NCI-H1417 treated with DMSO at 0.1 percent for 48 hours (cell line): ENCODE results near the gene GRIK4.
A peak's percentile ranks its signal among the peaks of the same experiment; 100 is the strongest.

Source experiments
- DNase-seq: peaks from one replicate; lab custom pipeline; 2025; lab: John Stamatoyannopoulos, UW

The GRIK4 gene

DNA sequence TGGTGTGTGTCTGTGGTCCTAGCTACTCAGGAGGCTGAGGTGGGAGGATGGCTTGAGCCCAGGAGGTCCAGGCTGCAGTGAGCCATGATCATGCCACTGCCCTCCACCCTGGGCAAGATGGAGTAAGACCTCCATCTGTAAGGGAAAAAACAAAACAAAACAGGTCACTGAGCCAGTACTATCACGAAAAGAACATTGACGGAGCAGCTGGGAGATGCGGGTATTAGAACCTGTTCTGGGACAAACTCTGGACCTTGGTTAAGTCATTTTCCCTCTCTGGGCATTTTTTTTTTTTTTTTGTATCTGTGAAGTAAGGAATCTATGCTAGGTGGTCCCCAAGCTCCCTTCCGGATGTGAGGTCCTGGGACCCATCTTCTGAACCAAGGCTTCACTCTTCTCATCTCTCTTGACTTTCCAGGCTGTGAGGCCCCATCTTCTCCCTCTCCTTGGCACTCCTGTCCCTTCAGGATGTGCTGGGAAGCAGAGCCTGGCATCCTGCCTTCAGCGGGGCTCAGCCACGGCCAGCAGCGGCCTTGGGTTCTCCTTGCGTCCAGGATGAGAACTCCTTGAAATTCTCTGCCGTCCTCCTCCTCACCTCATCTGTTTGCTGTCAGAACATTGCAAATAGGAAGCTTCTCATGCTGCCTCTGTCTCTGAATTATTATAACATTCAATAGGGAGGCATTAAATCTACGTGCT lies 130.8 kb downstream of the GRIK4 start:
- no peak for DNase-seq

DNA sequence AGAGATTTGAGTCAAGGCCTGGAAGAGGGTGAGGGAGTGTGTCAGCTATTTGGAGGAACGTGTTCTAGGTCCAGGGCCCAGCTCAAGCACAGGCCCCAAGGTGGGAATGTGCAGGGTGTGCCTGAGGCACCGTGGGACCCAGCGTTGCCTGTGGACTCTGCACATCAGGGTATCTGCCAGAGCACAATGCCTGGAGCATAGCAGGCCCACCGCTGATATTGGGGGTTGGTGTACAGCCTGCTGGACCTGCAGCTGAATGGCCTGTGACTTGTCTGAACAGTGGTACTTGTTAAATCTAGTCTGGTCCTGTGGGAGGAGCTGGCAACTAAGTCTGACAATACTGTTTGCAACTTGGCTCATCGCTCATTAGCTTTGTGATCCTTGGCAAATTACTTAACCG lies 131.7 kb downstream of the GRIK4 start:
- DNase-seq, result no peak

DNA sequence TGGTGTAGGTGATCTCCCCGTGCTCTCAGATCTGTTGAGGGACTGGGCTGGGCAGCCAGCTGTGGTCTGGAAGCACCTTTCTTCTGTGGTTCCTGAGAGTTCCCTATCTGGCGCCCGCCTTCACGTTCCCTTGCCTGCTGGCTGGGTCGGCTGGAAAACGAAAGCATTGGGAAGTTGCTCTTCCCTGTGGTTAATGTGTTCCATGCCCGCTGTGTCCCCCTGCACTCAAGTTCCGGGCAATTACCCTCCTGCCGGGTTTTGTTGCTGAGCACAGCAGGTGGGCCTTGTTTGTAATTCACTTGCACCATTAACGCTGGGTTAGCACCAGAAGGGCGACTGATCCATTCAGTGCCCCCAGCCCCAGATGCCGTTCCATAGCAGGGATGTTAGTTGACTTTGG lies 134.1 kb downstream of the GRIK4 start:
- DNase-seq, result peak; percentile 71

DNA sequence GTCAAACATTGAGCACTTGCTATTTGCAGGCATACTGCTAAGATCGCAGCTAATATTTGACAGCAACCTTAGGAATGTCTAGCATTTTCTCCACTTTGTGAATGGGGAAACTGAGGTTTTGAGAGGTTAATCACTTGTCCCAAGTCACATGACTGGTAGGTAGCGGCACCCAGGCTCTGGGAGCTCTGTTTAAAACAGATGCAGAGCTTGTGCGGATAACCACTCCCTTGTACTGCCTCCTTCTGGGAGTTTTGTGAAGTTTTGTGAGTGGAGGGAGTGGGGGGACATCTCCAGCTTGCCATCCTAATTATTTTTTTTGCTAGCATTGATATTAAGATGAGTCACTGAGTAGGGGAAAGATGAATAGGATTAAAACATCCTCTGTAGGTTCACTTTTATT lies 134.7 kb downstream of the GRIK4 start:
- no peak for DNase-seq

DNA sequence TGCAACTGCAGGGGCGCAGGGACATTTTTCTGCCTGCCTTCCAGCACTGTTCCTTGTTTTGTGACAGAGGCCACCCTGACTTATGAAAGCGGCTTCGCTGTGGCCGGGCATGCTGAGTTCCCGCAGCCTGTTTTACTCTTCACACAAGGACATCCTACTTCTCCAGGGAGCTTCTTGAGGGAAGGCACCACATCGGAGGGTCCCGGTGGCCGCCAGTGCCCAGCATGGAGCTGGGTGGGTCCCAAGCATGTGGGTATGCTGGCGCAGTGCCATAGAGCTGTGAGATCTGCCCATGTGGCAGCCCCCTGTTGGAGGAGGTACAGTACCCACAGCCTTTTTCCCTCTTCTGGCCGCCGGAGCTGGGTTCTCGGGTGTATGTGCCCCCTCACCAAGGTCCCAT lies 136.1 kb downstream of the GRIK4 start:
- DNase-seq, result no peak

DNA sequence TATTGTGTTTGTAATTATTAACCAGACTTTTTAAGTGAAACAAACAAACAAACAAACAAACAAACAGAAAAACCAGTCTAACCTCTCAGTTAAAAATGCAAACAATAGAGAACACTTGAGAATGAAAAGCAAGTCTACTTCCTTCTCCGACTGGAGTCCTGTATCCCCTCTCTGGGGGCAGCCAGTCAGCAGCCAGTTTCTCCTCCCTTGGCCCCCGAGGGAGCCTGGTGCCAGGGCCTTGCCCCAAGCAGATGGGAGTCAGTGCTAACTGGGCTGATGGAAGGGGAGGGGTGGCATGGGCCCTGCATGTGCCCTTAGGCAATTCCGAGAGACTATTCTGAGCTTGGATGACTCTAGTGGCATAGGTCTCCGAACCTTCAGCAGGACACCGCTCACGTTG lies 137.2 kb downstream of the GRIK4 start:
- no peak for DNase-seq

DNA sequence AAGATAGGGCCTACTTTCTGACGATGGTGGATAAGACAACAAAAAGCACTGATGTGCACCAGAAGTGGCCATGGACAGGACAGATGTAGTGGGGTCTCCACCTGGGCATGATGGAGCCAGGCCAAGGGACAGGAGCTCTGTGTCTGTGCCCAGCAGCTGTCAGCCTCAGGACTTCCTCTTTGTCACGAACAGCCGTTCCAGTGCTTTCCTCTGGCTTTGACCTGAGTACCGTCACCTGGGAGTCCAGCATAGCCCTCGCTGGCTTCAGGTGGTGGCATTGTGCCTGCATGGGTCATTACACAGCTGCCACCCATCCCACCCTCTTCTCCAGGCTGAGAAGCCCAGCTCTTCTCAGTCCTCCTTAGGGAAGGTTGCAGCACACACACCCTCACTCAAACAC lies 137.8 kb downstream of the GRIK4 start:
- no peak for DNase-seq

DNA sequence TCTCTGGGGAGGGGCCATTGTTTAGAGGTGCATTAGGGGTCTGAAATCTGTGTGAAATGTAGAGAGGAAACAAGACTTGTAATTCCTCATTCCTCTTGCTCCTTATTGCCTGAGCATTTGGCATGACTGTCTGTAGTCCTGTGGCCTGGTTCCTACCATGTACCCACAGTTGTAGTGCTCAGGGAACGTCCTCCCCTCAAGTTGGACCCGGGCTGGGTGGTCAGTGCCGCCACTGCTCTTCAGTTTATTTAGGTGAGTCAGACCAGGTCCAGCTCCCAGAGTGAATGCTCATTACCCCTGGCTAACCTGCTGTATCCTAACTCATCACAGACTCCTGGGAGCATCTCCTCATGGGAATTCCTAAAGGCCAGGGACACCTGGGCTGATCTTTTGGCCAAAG lies 139.8 kb downstream of the GRIK4 start:
- DNase-seq, result no peak

DNA sequence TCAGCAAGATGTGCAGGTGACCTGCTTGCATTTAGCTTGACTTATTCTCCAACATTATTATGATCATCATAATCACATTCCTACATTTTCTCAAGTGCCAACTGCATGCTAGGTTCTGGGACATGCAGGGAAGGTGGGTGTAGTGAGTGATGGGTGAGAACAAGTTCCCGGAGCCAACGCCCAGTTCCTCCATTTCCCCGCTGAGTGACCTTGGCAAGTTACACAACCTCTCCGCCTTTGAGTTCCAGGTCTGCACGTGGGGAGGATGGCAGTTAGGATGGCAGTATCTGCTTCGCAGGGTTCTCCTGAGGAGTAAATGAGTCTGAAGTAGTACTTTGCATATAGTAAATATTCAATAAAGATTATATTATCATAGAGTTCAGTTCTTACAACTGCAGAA lies 140.3 kb downstream of the GRIK4 start:
- DNase-seq, result no peak

DNA sequence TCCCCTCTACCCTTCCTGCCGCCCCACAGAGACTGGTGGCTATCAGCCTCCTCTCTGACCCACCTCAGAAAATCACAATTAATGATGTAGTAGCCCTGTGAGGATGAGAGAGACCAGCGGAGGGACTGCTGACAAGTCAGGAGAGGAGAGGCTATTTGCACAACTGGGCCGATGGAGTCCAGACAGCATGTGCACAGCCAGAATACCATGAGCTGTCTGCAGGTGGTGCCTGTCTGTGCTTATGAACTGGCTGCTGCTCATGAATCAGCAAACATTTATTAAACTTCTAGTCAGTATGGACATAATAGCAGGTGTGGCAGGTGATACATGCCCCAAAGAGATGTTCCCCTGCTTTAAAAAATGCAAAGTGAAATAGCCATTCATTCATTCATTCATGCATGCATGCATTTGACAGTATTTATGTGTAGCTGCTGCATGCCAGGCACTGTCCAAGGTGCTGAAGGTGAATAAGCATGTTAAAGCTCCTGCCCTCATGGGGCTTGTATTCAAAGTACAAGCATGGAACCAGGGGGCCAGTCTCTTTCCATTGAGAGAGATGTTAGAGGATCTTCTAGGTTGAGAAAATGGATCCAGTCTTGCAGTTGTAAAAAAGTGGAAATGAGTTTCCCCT lies 141.3 kb downstream of the GRIK4 start:
- DNase-seq, result no peak

DNA sequence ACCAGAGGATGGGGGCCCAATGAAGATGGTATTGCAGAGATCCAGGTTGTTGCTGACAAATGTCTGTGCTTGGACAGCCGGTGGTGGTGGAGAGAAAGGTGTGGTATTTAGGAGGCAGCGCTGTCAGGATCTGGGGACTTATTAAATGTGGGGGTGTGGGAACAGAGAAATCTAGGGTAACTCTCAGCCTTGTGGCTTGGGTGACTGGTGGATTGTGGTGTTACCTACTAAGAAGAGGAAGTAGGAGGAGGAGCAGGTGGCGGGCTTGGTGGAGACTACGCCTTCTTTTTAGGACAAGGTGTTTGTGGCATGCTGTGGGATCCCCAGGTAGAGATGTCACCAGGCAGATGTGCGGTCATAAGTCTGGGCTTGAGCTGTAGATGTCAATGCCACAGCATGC lies 144.0 kb downstream of the GRIK4 start:
- DNase-seq, result no peak

DNA sequence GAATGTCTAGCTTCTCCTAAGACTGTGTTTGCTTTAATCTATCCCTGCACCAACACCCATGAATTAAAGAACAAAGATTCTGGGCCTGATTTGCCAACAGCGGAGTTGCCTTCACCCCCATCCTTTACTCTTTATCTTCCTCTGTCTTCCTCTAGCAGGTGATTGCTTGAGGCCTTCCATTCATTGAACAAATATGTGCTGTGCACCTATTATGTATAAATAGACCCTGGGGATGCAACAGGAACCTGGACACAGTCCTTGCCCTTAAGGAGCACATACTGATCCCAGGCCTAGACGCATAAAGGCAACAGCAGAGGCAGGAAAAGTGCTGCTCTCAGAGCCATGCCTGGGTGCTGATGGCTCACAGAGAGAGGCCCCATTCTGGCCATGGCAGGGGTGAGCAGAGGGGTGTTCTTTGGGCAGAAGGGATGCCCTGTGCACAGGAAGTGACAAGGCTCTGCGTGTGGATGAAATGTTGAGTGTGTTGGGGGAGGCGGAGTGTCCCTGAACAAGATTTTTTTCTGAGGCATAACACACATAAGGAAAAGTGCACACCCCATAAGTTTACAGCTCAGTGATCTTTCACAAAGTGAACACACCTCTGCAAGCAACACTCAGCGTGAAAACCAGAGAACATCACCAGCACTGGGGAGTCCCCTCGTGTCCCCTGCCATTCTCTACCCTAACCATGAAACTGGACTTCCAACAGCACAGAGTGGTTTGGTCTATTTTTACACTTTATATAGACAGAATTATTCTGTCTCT lies 145.9 kb downstream of the GRIK4 start:
- no peak for DNase-seq

DNA sequence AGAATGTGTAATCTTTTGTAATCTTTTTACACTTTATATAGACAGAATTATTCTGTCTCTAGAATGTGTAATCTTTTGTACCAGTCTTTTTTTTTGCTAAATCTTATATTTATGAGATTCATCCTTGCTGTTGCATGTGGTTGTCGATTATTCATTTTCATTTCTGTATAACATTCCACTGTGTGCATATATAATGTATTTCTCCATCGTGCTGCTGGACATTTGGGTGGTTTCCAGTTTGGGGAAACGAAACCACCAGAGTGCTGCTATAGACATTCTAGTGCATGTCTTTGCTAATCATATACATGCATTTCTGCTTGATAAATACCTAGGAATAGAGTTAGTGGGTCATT lies 146.5 kb downstream of the GRIK4 start:
- no peak for DNase-seq

DNA sequence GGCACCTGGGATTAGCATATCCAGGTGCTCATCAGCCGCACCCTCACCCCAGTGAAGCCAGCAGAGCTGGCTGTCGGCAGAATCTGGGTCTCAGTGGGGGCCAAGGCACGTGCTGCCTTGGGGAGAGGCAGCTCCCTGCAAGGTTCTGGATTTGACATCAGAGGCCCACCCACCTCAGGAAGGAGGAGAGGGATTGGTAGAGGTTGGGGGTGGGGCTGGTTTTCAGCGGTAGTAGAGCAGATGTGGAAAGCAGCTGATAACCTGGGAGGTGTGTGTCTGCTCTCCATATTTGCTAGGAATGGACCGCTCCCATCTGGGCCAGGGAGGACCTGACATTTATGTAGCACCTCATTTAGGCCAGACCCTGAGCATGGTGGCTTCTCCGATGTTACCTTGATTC lies 147.5 kb downstream of the GRIK4 start:
- no peak for DNase-seq

DNA sequence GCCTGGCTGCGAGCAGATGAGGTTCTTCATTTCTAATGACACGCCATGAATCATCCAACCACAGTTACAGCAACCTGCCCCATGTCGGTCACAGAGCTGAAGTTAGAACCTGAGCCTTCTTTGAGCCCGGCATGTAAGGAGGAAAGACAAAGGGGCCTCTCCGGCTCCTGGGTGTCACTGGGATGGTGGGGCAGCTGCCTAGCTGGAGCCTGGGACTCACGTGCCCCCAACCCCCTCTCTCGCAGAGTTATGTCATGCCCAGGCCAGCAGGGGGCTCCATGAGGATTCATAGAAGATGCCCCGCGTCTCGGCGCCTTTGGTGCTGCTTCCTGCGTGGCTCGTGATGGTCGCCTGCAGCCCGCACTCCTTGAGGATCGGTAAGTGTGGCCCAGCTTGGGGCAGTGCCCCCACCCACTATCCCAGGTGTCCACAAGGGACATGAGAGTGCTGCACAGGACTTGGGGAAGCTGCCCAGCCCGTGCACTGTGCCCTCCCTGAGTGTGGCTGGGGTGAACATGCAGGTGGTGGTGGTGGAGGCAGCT lies 148.5 kb downstream of the GRIK4 start:
- no peak for DNase-seq

DNA sequence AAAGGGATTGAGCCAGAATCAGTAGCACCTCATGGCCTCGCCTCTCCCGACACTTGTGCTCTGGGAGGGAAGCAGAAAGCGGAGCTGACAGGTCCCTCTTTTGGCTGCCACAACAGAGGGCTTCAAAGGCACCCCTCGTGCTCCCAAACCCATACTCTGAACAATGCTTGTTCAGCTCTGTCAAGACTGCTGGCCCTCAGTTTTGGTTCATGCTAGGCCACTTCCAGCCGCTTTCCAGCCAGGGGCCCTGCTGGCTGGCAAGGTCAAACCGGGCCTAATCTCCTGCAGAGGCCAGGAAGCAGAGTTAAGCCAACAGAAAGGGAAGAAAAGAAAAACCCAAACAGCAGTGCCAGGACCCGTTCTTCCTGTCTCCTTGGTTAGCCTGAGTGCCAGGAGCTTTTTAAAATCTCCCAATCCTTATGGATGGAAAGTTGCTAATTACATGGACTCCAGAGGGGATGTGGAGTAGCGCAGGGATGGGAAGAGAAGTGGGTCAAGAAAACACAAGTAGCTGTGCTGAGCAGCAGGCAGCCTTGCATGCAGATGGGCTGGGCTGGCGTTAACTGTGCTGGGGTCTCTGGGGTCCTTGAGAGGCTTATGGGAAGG lies 150.6 kb downstream of the GRIK4 start:
- DNase-seq, result no peak

DNA sequence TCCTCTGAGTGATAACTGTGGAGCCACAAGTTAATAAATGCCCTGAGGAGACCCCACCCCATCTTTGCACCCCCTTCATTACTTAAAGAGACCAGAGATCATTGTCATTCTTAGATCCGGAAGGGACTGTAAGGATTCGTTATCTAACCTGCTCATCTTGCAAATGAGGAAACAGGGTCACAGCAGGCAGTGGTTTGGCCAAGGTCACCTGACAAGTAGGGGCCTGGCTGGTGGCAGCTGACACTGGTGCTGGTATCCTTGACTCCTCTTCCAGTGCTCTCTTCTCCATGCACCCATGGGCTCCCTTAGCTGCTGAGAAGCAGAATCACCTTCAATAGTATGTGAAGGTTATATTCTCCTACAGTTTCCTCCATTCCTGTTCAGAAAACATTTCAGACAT lies 151.6 kb downstream of the GRIK4 start:
- DNase-seq, result no peak

DNA sequence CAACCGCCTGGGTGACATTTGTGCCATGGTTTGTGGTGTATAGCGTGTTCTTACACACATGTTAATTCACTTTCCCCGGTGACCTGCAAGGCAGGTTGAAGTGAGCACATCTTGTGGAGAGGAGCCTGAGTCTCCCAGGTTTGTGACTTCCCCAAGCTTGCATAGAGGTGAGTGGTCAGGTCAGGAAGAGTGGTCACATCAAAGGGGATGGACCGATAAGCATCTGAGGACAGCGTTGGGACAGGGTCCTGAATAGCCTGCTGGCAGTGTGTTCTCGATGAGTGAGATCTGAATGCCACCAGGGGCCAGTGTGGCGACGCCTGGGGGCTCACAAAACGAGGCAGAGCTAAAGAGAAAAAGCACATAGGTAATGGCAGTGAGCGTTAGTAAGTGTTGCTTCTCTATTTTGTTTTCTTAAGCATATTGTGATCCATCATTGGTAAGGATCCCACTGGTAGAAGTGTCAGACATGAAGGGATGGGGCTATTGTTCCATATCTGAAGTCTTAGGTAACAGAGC lies 154.6 kb downstream of the GRIK4 start:
- no peak for DNase-seq

DNA sequence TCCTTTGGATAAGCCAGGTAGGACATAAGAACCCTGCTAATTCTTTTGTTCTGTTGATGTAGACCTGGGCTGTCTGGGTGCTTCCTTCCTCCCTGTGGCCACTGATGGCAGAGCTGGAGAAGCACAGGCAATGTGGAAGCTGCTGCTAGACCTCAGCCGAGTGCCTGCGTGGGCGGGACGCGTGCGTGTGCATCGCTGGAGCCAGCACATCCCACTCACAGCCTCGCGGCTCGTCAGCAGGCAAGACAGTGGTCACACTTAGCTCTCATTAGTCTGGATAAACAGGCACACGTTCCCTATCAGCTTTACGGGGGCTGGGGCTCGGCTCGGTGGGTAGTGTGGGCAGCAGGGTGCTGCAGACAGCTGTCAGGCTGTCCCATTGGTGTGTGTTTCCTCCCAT lies 155.7 kb downstream of the GRIK4 start:
- DNase-seq, result no peak

DNA sequence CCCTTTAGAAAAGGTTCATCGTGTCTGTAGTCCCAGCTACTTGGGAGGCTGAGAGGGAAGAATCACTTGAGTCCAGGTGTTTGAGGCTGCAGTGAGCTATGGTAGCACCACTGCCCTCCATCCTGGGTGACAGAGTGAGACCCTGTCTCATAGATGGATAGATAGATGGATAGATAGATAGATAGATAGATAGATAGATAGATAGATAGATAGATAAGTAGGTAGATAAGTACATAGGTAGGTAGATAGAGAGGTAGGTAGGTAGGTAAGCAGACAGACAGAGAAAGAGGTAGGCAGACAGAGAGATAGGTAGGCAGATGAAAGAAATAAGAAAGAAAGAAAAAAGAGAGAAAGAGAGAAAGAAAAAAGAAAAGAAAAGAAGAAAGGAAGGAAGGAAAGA lies 156.4 kb downstream of the GRIK4 start:
- DNase-seq, result no peak

DNA sequence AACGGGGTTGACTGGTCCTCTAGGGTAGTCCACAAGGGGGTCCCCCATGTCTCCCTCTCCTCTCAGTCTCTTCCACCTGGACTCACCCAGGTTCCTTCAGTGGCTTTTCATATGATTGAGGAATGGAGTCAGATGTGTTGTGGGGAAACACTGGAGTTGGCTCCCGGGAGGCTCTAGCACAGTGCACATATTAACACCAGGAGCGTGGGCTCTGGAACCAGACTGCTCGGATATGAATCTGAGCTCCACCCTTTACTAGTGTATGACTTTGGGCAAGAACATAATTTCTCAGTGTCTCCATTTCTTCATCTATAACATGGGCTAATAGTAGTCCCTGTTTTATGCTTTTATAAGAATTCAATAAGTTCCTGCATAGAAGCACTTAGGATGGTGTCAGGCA lies 157.0 kb downstream of the GRIK4 start:
- no peak for DNase-seq

DNA sequence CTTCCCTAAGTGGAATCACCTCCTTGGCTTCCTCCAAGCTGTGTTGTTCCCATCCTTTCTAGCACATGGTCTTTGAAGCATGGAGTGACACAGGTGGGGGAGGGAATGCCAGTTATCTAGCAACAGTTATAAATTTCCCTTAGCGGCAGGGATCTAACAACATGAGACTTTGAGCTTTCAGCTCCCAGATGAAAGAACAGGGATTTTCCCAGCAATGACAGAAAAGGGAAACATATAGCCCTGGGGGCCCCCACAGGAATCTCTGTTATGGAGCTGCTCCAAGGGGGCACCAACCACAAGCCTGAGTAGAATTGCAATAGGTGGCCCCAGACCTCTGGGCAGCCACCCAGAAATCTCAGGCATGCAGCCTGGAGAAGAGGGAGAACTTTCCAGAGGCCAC lies 163.0 kb downstream of the GRIK4 start:
- DNase-seq, result no peak

DNA sequence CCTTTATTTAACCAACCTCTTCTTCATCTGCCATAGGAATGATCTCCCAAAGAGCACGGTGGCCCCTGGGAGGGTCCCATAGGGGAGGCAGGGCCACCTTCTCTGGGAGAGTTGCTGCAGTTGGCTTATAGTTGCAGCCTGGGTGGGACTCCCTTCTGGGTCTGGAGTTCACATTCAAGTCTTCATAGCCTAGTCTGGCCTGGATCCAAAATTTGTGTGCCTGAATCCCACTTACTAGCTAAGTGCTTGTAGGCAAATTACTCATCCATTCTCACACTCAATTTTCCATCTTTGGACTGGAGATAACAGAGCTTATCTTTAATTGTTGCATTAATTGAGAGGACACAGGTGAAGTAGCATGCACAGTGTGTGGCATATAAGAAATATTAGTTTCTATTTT lies 163.6 kb downstream of the GRIK4 start:
- no peak for DNase-seq
